ENCODE results near the gene PIP.

DNA sequence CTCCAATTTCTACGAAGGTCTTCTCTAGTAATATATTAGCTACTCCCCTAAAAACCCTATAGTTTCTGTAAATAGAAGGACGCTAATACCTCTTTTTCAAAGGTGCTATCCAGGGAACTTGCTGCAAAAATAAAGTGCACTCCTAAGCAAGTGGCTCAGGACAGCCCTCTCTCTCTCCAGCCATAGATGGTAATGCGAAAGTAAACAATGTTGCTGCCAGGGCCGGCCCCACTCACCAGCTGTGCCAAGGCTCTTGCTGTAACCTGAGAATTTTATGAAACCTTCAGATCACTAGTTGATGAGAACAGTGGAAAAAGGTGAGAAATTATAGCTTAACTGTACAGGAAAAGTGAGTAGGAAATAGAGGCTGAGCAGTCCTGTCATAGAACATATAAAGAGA lies 40.5 kb downstream of the PIP start:
- TF ChIP-seq GATA3 (IDR thresholded peaks at IDR 0.05; ENCODE audit: low read depth, low read length) (no peak), GATA2 (IDR thresholded peaks at IDR 0.05; ENCODE audit: low read depth, low read length) (no peak)

Data from SH-SY5Y (cell line).